Measurements from ENCODE around the gene BIRC7.

Gene BIRC7

GRCh38 chr20:63265891-63266515, 30.3 kb downstream of the BIRC7 start:
- H3K4me3 ChIP-seq (ENCODE audit: low read depth, low read length) = no peak overlapping the region
- in situ Hi-C loops (cut with HindIII; ENCODE audit: low sequenced_read_pairs) = no loop called here
- TF ChIP-seq CTCF (IDR thresholded peaks at IDR 0.05; ENCODE audit: low read depth, low read length) = no peak
- no peak for DNase-seq (ENCODE audit: low read depth, low spot score)

GRCh38 chr20:63267691-63268090, 32.0 kb downstream of the BIRC7 start:
- no peak overlapping the region for H3K4me3 ChIP-seq (ENCODE audit: low read depth, low read length)
- DNase-seq (ENCODE audit: low read depth, low spot score) = no peak
- in situ Hi-C loops (cut with HindIII; ENCODE audit: low sequenced_read_pairs) = no loop called here
- no peak for TF ChIP-seq CTCF (IDR thresholded peaks at IDR 0.05; ENCODE audit: low read depth, low read length)

GRCh38 chr20:63268256-63268655, 32.6 kb downstream of the BIRC7 start:
- no peak for TF ChIP-seq CTCF (IDR thresholded peaks at IDR 0.05; ENCODE audit: low read depth, low read length)
- in situ Hi-C loops (cut with HindIII; ENCODE audit: low sequenced_read_pairs) = no loop called here
- H3K4me3 ChIP-seq (ENCODE audit: low read depth, low read length) = no peak overlapping the region
- DNase-seq (ENCODE audit: low read depth, low spot score) = no peak

- in situ Hi-C loops (cut with HindIII; ENCODE audit: low sequenced_read_pairs) = no loop called here
- no peak overlapping the region for H3K4me3 ChIP-seq (ENCODE audit: low read depth, low read length)
- no peak for DNase-seq (ENCODE audit: low read depth, low spot score)
- TF ChIP-seq CTCF (IDR thresholded peaks at IDR 0.05; ENCODE audit: low read depth, low read length) = no peak
Observed at GRCh38 chr20:63268671-63269439, 33.1 kb downstream of the BIRC7 start.

GRCh38 chr20:63269724-63270123, 34.0 kb downstream of the BIRC7 start:
- in situ Hi-C loops (cut with HindIII; ENCODE audit: low sequenced_read_pairs) = no loop called here
- no peak for DNase-seq (ENCODE audit: low read depth, low spot score)
- no peak overlapping the region for H3K4me3 ChIP-seq (ENCODE audit: low read depth, low read length)
- TF ChIP-seq CTCF (IDR thresholded peaks at IDR 0.05; ENCODE audit: low read depth, low read length) = no peak

- DNase-seq (ENCODE audit: low read depth, low spot score) = no peak
- no peak overlapping the region for H3K4me3 ChIP-seq (ENCODE audit: low read depth, low read length)
- no peak for TF ChIP-seq CTCF (IDR thresholded peaks at IDR 0.05; ENCODE audit: low read depth, low read length)
- in situ Hi-C loops (cut with HindIII; ENCODE audit: low sequenced_read_pairs) = no loop called here
Observed at GRCh38 chr20:63270606-63271325, 35.1 kb downstream of the BIRC7 start.

Data from astrocyte of the spinal cord (primary cell).